ENCODE data around the gene ANKRD42. TPM values are rescaled to one million over a fixed set of nuclear protein-coding genes. Genes with fewer than 3 reads are reported as not detected.

ANKRD42 gene
- total and polyA plus RNA-seq, 9 of the 15 experiments (the other 6 are each of a cell fraction or from before 2014, with no cell fraction given): 2.8 to 9.1 (median 6.1) TPM

- TF ChIP-seq ZNF639 (CRISPR knock-in tag; conservative IDR thresholded peaks at IDR 0.05 in 1 of 2, IDR thresholded peaks at IDR 0.05 in 1 of 2): peak in 1 of 2 experiments; percentile 87; a peak in 1 of 4 replicates
- no peak for TF ChIP-seq ARID2 (IDR thresholded peaks at IDR 0.05)
- no peak for TF ChIP-seq SNAPC5 (CRISPR knock-in tag; IDR thresholded peaks at IDR 0.05)
- TF ChIP-seq REST (IDR thresholded peaks at IDR 0.05; ENCODE audit: borderline replicate concordance): no peak
- TF ChIP-seq REST (CRISPR knock-in tag; IDR thresholded peaks at IDR 0.05; ENCODE audit: low read depth): 0 out of 2 replicates have a peak, but pooled peaks have one; percentile 51
- TF ChIP-seq BCL6 (CRISPR knock-in tag; IDR thresholded peaks at IDR 0.05): peak; percentile 82
- no peak for TF ChIP-seq RBM14 (IDR thresholded peaks at IDR 0.05; ENCODE audit: borderline replicate concordance, insufficient read depth, low read depth, low read length)
- TF ChIP-seq TEAD2 (tag; IDR thresholded peaks at IDR 0.05): no peak
- no peak for TF ChIP-seq CCAR2 (IDR thresholded peaks at IDR 0.05; ENCODE audit: low read depth, low read length)
- peak; percentile 96 for TF ChIP-seq CTCFL (IDR thresholded peaks at IDR 0.05; ENCODE audit: borderline replicate concordance, insufficient read depth, low read depth, low read length, poor library complexity, severe bottlenecking)
- TF ChIP-seq NEUROD1 (IDR thresholded peaks at IDR 0.05; ENCODE audit: borderline replicate concordance, low read depth, low read length, partially characterized antibody): peak; percentile 36
- no peak for TF ChIP-seq ZNF174 (CRISPR knock-in tag; IDR thresholded peaks at IDR 0.05)
- no peak; the same call in 1 of the 2 replicates for TF ChIP-seq JUN (IDR thresholded peaks at IDR 0.05; ENCODE audit: borderline replicate concordance, low read depth, low read length)
- TF ChIP-seq JUN (CRISPR knock-in tag; IDR thresholded peaks at IDR 0.05; ENCODE audit: borderline replicate concordance): no peak
- no peak for TF ChIP-seq PTTG1 (tag; IDR thresholded peaks at IDR 0.05; ENCODE audit: low read depth)
Measured at GRCh38 chr11:83285771-83286528, 92.4 kb downstream of the ANKRD42 start, which contains the start of gene CCDC90B (continued).
